SK-N-MC (cell line): ENCODE results near the gene SLC25A11.
A peak's percentile ranks its signal among the peaks of the same experiment; 100 is the strongest.

ENCODE experiments used
- DNase-seq: peaks from one replicate; pipeline ENCODE4 v3.0.0-alpha.2; 2011; ENCODE audit warnings: low read depth, low spot score
- H3K27ac ChIP-seq: fragments of 200-600 bp; sonication (generic); 2 replicates; pipeline ENCODE4 v1.5.1; 2016; ENCODE audit warnings: mixed run types
- H3K36me3 ChIP-seq: fragments of 200-600 bp; sonication (generic); 2 replicates; pipeline ENCODE4 v1.6.1; 2017; ENCODE audit warnings: antibody characterized with exemption, low read length, mixed read lengths; ENCODE audit not compliant: insufficient read depth
- H3K4me3 ChIP-seq: fragments of 200-600 bp; sonication (generic); 2 replicates; pipeline ENCODE4 v1.5.1; 2016
- H3K9ac ChIP-seq: fragments of 200-600 bp; sonication (generic); 2 replicates; pipeline ENCODE4 v1.8.0; 2017; ENCODE audit warnings: mixed run types, mixed read lengths; ENCODE audit not compliant: insufficient read length
- H3K9me3 ChIP-seq: fragments of 200-600 bp; sonication (generic); 2 replicates; pipeline ENCODE4 v1.6.1; 2017; ENCODE audit warnings: low read depth, mild to moderate bottlenecking, antibody characterized with exemption, low read length, moderate library complexity, mixed read lengths
- EZH2 ChIP-seq: fragments of 200-600 bp; sonication (generic); IDR thresholded peaks from one replicate; pipeline ENCODE4 v1.6.1; 2017; ENCODE audit warnings: antibody characterized with exemption
- FOXP2 ChIP-seq: optimal IDR thresholded peaks from 2 replicates; pipeline ENCODE3; 2011; ENCODE audit warnings: mild to moderate bottlenecking, moderate library complexity; ENCODE audit not compliant: insufficient read depth; ENCODE audit errors: extremely low read length, control extremely low read depth
- POLR2AphosphoS5 ChIP-seq: IDR thresholded peaks from 2 replicates; pipeline ENCODE4 v1.6.1; 2012; ENCODE audit warnings: mild to moderate bottlenecking, low read depth, low read length, borderline replicate concordance

The SLC25A11 gene

DNA sequence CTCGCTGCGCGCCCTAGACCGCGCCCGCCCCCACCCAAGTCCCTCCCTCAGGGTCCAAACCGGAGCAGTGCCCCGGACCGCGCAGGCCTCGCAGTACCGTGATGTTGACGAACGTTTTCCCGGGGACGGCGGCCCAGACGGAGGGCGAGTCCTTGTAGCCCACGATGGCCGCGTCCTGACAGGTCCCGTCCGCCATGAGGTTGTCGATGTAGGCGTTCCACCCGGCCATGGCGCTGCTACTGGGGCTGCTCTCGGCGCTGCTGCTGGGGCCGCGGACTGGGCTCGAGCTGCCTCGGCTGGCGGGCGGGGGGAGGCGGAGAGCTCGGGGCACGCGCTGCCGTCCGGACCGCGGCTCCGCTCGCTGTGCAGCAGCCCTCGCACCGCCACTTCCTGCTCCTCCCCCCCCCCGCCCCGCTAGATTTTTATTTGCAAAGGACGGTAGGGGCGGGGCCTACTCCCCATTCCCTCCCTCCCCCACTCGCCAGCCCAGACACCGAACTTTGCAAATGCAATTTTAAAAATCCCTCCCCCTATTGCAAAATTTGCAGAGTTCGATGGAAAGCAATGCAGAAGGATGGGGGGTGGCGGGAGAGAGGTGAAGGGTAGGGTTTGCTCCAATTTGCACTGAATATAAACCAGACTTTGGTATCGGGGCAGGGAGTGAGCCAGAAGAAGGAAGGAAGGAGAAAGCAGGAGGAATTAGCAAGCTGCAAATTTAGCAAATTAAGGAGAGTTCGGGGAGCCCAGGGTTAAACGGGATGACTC lies 8.5 kb upstream of the SLC25A11 start, which contains the start of gene PFN1:
Gene PFN1, minus strand, starts transcription at position 365 of the 765 bp plus-strand sequence. Its CDS starts 136 bp downstream, at position 229.
- peak; percentile 62; the same call in 1 of the 2 replicates for TF ChIP-seq POLR2AphosphoS5
- no peak for TF ChIP-seq FOXP2
- H3K27ac ChIP-seq, result peak within 1 kb of the TSS; percentile 97
- DNase-seq, result peak; percentile 52
- H3K4me3 ChIP-seq, result peak within 1 kb of the TSS; percentile 83
- H3K9ac ChIP-seq, result peak within 1 kb of the TSS; percentile 90
- H3K36me3 ChIP-seq, result peaks cover 36% of the 10 kb centered on the region
- H3K9me3 ChIP-seq, result no peaks in the 10 kb centered on the region

DNA sequence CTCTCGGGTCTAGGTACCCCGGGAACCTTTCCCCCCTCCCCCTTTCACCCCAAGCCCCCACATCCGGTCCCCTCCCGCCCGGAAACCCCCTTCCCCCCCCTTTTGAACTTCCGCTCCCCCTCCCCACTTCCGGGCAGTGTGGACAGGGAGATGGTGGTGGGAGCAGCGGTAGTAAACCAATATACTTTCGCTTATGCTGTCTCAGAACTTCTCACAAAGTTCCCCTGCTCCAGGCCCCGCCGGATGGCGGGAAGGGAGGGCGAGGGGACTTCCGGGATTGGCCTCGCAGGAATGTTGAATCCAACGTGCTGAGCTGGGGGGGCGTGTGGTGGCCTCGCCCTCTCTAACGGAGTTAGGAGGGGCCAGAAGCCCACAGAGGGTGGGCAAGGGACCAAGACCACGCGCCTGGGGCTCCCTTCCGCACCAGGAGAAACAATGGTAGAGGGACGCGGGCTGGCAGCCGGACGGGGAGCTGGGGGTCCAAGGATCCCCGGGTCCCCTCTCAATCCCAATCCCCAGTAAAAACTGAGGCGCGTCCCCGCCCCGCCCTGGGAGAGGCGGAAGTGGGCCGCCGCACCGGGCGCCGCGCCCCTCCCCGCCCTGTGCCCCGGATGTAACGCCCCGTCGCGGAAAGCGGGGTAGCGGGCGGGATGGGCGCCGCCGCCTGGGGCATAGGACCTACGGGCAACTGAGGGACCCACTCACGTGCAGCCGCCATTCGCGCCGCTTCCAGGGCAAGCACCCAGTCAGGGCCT lies 7.7 kb upstream of the SLC25A11 start:
- peak overlapping the region; percentile 90 for H3K9ac ChIP-seq
- no peak for TF ChIP-seq FOXP2
- TF ChIP-seq POLR2AphosphoS5, result no peak; the same call in 1 of the 2 replicates
- TF ChIP-seq EZH2, result no peak
- no peak for DNase-seq
- H3K4me3 ChIP-seq, result peak overlapping the region; percentile 83
- H3K27ac ChIP-seq, result peak overlapping the region; percentile 97
- H3K36me3 ChIP-seq, result peaks cover 43% of the 10 kb centered on the region
- H3K9me3 ChIP-seq, result no peaks in the 10 kb centered on the region

DNA sequence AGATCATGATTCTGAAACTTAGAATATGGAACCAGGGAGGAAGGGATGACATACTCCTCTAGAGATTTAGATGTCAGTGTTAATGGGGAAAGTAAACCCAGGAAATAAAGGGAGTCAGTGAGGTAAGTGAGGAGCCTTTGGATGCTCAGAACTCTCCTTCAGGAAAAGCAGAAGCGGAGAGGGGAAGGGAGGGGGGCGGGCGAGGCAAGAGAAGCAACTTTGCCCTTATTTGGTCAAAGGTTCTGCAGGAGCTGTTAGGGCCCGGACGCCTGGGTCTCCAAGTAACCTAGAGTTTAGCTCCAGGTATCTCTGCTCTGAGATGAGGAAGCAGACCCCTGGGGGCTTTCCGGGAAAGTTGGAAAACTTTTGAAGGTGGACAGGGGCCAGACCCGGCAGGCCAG lies 7.2 kb upstream of the SLC25A11 start:
- H3K27ac ChIP-seq, result 0 out of 2 replicates have a peak overlapping the region, but pooled peaks have one; percentile 55
- peak overlapping the region; percentile 90 for H3K9ac ChIP-seq
- no peak for DNase-seq
- H3K9me3 ChIP-seq, result no peaks in the 10 kb centered on the region
- H3K36me3 ChIP-seq, result peaks cover 49% of the 10 kb centered on the region
- peak overlapping the region; percentile 83 for H3K4me3 ChIP-seq
- TF ChIP-seq EZH2 (no peak), FOXP2 (no peak), POLR2AphosphoS5 (no peak)

DNA sequence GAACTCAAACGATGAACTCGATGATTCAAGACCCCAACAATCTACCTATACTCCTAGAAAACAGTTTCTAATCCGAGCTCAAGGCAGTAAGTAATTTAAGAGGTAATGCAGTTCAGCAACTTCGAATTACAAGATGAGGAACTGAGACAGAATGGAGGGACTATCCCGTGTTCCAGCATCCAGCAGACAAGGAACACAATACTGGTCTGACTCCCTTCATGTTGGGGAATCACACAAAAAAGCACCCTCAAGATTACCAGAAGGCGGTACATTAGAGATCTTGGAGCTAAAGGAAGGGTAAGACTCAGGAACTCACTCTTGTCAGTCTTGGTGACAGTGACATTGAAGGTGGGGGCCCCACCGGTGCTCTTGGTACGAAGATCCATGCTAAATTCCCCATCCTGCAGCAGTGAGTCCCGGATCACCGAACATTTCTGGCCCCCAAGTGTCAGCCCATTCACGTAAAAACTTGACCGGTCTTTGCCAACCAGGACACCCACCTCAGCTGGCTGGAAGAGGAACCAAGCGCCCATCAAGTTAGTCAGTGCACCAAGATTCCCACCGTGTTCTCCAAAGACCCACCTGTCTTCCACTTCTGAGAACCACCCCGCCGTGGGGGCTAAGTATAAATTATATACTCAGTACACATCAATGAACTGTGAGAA lies 6.6 kb upstream of the SLC25A11 start:
- peak; percentile 21; the same call in 1 of the 2 replicates for TF ChIP-seq POLR2AphosphoS5
- no peak for TF ChIP-seq FOXP2
- Histone ChIP-seq H3K27ac (0 out of 2 replicates have a peak overlapping the region, but pooled peaks have one; percentile 55), H3K4me3 (peak overlapping the region; percentile 83), H3K36me3 (peaks cover 50% of the 10 kb centered on the region), H3K9me3 (no peaks in the 10 kb centered on the region), H3K9ac (peak overlapping the region; percentile 90)
- no peak for DNase-seq

DNA sequence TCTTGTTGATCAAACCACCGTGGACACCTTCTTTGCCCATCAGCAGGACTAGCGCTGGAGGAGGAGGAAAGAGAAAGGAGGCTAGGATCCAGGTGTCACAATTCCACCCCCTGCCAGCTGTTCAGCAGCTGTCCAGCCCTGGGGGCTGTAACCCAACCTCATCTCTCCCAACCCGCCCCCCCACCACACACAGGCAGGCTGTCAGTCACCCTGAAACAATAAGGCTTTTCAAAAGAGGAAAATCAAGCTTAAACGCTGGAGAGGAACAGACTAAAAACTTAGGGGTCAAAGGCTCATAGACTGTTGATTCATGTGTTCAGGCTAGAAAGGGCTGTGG lies 6.1 kb upstream of the SLC25A11 start:
- no peak for DNase-seq
- TF ChIP-seq FOXP2, result no peak
- TF ChIP-seq EZH2, result no peak
- TF ChIP-seq POLR2AphosphoS5, result no peak
- no peaks in the 10 kb centered on the region for H3K9me3 ChIP-seq
- H3K27ac ChIP-seq, result 0 out of 2 replicates have a peak overlapping the region, but pooled peaks have one; percentile 55
- H3K9ac ChIP-seq, result no peak overlapping the region
- H3K4me3 ChIP-seq, result peak overlapping the region; percentile 83; the same call in 1 of the 2 replicates
- H3K36me3 ChIP-seq, result peaks cover 50% of the 10 kb centered on the region

DNA sequence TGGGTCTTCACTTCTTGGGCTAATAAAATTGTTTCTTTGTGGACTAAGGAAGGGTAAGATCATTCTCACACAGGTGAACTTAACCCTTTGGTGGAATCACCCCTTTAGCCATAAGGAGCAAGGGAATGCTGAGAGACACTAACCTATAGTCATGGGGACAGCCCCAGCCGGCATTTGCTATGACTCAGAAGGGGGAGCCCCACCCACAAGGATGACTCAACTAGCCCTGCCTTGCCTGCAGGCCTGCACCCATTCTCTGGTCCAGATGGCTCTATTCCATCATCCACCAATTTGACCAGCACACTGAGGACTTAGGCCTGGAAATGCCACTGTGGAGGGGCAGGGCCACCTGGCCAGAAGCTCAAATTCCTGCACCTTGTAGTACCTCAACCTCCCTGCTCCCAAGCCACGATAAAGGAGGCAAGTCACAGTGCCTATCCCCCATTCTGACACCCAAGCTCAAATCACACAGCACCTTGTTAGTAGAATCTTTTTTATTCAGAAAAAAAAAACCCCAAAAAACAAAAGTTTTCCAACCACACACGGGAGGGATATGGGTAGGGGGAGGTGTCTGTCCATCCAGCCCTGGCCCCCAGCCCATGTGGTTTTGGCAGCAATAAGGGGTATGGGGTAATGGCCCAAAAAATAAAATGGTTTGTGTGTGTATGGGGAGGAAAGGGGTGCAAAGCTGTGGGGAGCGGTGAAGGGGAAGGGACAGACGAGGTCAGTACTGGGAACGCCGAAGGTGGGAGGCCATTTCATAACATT lies 5.5 kb upstream of the SLC25A11 start:
- H3K36me3 ChIP-seq, result peaks cover 50% of the 10 kb centered on the region
- peak overlapping the region; percentile 56 for H3K27ac ChIP-seq
- TF ChIP-seq EZH2 (no peak), FOXP2 (no peak), POLR2AphosphoS5 (no peak)
- H3K4me3 ChIP-seq, result no peak overlapping the region
- no peak for DNase-seq
- H3K9ac ChIP-seq, result no peak overlapping the region
- H3K9me3 ChIP-seq, result no peaks in the 10 kb centered on the region

DNA sequence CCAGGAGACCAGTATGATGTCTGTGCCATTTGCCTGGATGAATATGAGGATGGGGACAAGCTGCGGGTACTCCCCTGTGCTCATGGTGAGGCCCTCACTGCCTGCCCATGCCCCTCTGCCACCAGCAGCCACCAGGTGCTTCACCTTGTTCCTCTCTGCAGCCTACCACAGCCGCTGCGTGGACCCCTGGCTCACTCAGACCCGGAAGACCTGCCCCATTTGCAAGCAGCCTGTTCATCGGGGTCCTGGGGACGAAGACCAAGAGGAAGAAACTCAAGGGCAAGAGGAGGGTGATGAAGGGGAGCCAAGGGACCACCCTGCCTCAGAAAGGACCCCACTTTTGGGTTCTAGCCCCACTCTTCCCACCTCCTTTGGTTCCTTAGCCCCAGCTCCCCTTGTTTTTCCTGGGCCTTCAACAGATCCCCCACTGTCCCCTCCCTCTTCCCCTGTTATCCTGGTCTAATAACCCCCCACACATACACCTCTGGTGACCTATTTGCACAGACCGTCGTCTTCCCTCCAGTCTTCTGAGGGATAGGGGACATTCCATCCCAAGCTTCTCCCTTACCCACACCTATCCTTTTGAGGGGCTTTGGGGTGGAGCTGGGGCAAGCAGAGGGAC lies 4.8 kb upstream of the SLC25A11 start:
- Histone ChIP-seq H3K36me3 (peaks cover 50% of the 10 kb centered on the region), H3K9me3 (no peaks in the 10 kb centered on the region), H3K9ac (no peak overlapping the region), H3K27ac (peak overlapping the region; percentile 56), H3K4me3 (no peak overlapping the region)
- TF ChIP-seq FOXP2, result no peak
- no peak; the same call in 1 of the 2 replicates for TF ChIP-seq POLR2AphosphoS5
- TF ChIP-seq EZH2, result no peak
- DNase-seq, result no peak
